GM23338 (cell line): Measurements from ENCODE around the gene HES3. TPM values are rescaled to one million over a fixed set of nuclear protein-coding genes. Genes with fewer than 3 reads are reported as not detected.
A peak's percentile ranks its signal among the peaks of the same experiment; 100 is the strongest.

Experiments
- ATAC-seq: fragments of 200-7000 bp; cut with Tn5 transposase; 3 replicates; pipeline ENCODE4 v1.9.1; 2020
- DNase-seq: peaks from one replicate; pipeline ENCODE4 v3.0.0-alpha.2; 2015; ENCODE audit warnings: low spot score
- H2AFZ ChIP-seq: fragments of 200-600 bp; sonication (generic); 2 replicates; pipeline ENCODE4 v1.8.0; 2016; ENCODE audit warnings: antibody characterized with exemption, mild to moderate bottlenecking, moderate library complexity
- H3F3A ChIP-seq: fragments of 200-600 bp; sonication (generic); replicated peaks from 2 replicates; pipeline ENCODE4 v1.8.0; 2017; ENCODE audit warnings: antibody characterized with exemption, mixed run types, low read depth
- H3K27ac ChIP-seq: fragments of 200-600 bp; sonication (generic); 2 replicates; pipeline ENCODE4 v1.6.1; 2016; ENCODE audit warnings: low read depth
- H3K27me3 ChIP-seq: fragments of 200-600 bp; sonication (generic); 2 replicates; pipeline ENCODE4 v1.8.0; 2016; ENCODE audit warnings: mild to moderate bottlenecking, mixed run types, moderate library complexity; ENCODE audit not compliant: insufficient read depth
- H3K36me3 ChIP-seq: fragments of 200-600 bp; sonication (generic); 2 replicates; pipeline ENCODE4 v1.8.0; 2016; ENCODE audit warnings: mild to moderate bottlenecking; ENCODE audit not compliant: insufficient read depth
- H3K4me1 ChIP-seq: fragments of 200-600 bp; sonication (generic); 2 replicates; pipeline ENCODE4 v1.8.0; 2016; ENCODE audit warnings: mild to moderate bottlenecking, moderate library complexity; ENCODE audit not compliant: insufficient read depth
- H3K4me2 ChIP-seq: fragments of 200-600 bp; sonication (generic); 2 replicates; pipeline ENCODE4 v1.7.1; 2017; ENCODE audit warnings: mixed run types
- H3K4me3 ChIP-seq: fragments of 200-600 bp; sonication (generic); 2 replicates; pipeline ENCODE4 v1.6.1; 2016; ENCODE audit warnings: mixed run types
- H3K79me2 ChIP-seq: fragments of 200-600 bp; sonication (generic); replicated peaks from 2 replicates; pipeline ENCODE4 v1.8.0; 2017; ENCODE audit warnings: mild to moderate bottlenecking; ENCODE audit not compliant: insufficient read depth
- H3K9me2 ChIP-seq: fragments of 200-600 bp; sonication (generic); 2 replicates; pipeline ENCODE4 v1.8.0; 2017; ENCODE audit not compliant: insufficient read depth
- H4K20me1 ChIP-seq: fragments of 200-600 bp; sonication (generic); replicated peaks from 2 replicates; pipeline ENCODE4 v1.8.0; 2017; ENCODE audit warnings: mild to moderate bottlenecking; ENCODE audit not compliant: insufficient read depth
- H3K27ac Mint-ChIP-seq: 2 replicates; pipeline ENCODE4 v1.8.0; 2020; ENCODE audit warnings: inconsistent platforms, mild to moderate bottlenecking, moderate library complexity, mixed read lengths
- H3K27me3 Mint-ChIP-seq: 3 replicates; pipeline ENCODE4 v1.8.0; 2022; ENCODE audit warnings: low read depth, mild to moderate bottlenecking, moderate library complexity, mixed read lengths, inconsistent platforms; ENCODE audit not compliant: insufficient read depth, poor library complexity
- H3K36me3 Mint-ChIP-seq: 3 replicates; pipeline ENCODE4 v1.8.0; 2021; ENCODE audit warnings: low read depth, mild to moderate bottlenecking, inconsistent platforms, moderate library complexity, mixed read lengths
- H3K4me1 Mint-ChIP-seq: 3 replicates; pipeline ENCODE4 v1.8.0; 2020; ENCODE audit warnings: mild to moderate bottlenecking, inconsistent platforms, mixed read lengths
- H3K4me3 Mint-ChIP-seq: 3 replicates; pipeline ENCODE4 v1.8.0; 2021; ENCODE audit warnings: moderate library complexity, mild to moderate bottlenecking, inconsistent platforms, mixed read lengths
- H3K9me3 Mint-ChIP-seq: 3 replicates; pipeline ENCODE4 v1.8.0; 2020; ENCODE audit warnings: moderate library complexity, mild to moderate bottlenecking, inconsistent platforms, mixed read lengths
- CREB1 ChIP-seq: fragments of 250-450 bp; sonication (Bioruptor Pico); IDR thresholded peaks from 2 replicates; pipeline ENCODE4 v1.5.0; 2020; ENCODE audit warnings: low read depth, mild to moderate bottlenecking, moderate library complexity
- CTCF ChIP-seq, 2 experiments: fragments of 200-600 bp in 1 of 2; sonication (generic) in 1 of 2; conservative IDR thresholded peaks; 2 replicates each; pipeline versions ENCODE4 v1.5.1 to v1.6.1; 2016 to 2017; ENCODE audit warnings: antibody characterized with exemption in 2 of 2, low read depth in 2 of 2, mild to moderate bottlenecking in 2 of 2, moderate library complexity in 1 of 2
- EZH2 ChIP-seq: fragments of 200-600 bp; sonication (generic); IDR thresholded peaks from one replicate; pipeline ENCODE4 v1.8.0; 2017; ENCODE audit warnings: antibody characterized with exemption, mild to moderate bottlenecking, low read depth; ENCODE audit not compliant: unreplicated experiment
- JUNB ChIP-seq: IDR thresholded peaks from one replicate; pipeline ENCODE4 v1.6.1; 2016; ENCODE audit warnings: antibody characterized with exemption; ENCODE audit not compliant: unreplicated experiment
- NANOG ChIP-seq: IDR thresholded peaks from 2 replicates; pipeline ENCODE4 v1.6.1; 2016; ENCODE audit warnings: antibody characterized with exemption, borderline replicate concordance
- POLR2AphosphoS5 ChIP-seq: IDR thresholded peaks from 2 replicates; pipeline ENCODE4 v1.6.1; 2016; ENCODE audit warnings: antibody characterized with exemption, low read depth
- REST ChIP-seq: IDR thresholded peaks from one replicate; pipeline ENCODE4 v1.6.1; 2018; ENCODE audit warnings: antibody characterized with exemption; ENCODE audit not compliant: unreplicated experiment
- ZNF114 ChIP-seq: fragments of 250-450 bp; sonication (Bioruptor Pico); IDR thresholded peaks from 2 replicates; pipeline ENCODE4 v1.5.0; 2020; ENCODE audit warnings: mild to moderate bottlenecking, moderate library complexity
- ZNF331 ChIP-seq: fragments of 250-450 bp; sonication (Bioruptor Pico); IDR thresholded peaks from 2 replicates; pipeline ENCODE4 v1.5.0; 2020; ENCODE audit warnings: low read depth, mild to moderate bottlenecking, moderate library complexity
- polyA plus RNA-seq: library from polyadenylated mRNA; unstranded; fragments of >200 nt; fragmentation: Nextera tagmentation; extraction: Ambion mirVana; gene quantifications from 2 replicates; pipeline ENCODE4 v1.2.1, GENCODE V29; 2016
- total RNA-seq: library from RNA; depleted of rRNA; stranded (reverse); fragments of >200 nt; shearing (Covaris generic); gene quantifications from 2 replicates; pipeline ENCODE4 v1.2.3, GENCODE V29; 2014

HES3 gene
- total and polyA plus RNA-seq, 2 experiments from 2014 or later: 7.1 to 50.4 TPM

- H3K4me2 ChIP-seq: peak overlapping the region; percentile 85
- H3K27ac ChIP-seq: no peak overlapping the region
- H3K4me1 ChIP-seq: peaks cover 27% of the 10 kb centered on the region
- Mint-ChIP-seq H3K36me3 (no peaks in the 10 kb centered on the region), H3K27ac (no peak overlapping the region), H3K9me3 (no peaks in the 10 kb centered on the region; the same call in 2 of the 3 replicates), H3K4me3 (peak overlapping the region; percentile 66), H3K4me1 (peaks cover 24% of the 10 kb centered on the region), H3K27me3 (peaks cover 43% of the 10 kb centered on the region)
- ATAC-seq: peak; percentile 14
- peak; percentile 61 for DNase-seq
- H4K20me1 ChIP-seq: no peaks in the 10 kb centered on the region
- peak overlapping the region; percentile 55 for H3K4me3 ChIP-seq
- H2AFZ ChIP-seq: peak overlapping the region; percentile 78
- no peaks in the 10 kb centered on the region for H3K9me2 ChIP-seq
- H3K36me3 ChIP-seq: no peaks in the 10 kb centered on the region
- TF ChIP-seq JUNB: no peak
- peak; percentile 31 to 45 for TF ChIP-seq CTCF (conservative IDR thresholded peaks at IDR 0.05; ENCODE audit: low read depth in 2 of 2)
- 0 out of 2 replicates have a peak, but pooled peaks have one; percentile 38 for TF ChIP-seq CREB1
- TF ChIP-seq ZNF114 (CRISPR knock-in tag): no peak
- no peak for TF ChIP-seq REST
- no peak for TF ChIP-seq ZNF331 (CRISPR knock-in tag)
- TF ChIP-seq POLR2AphosphoS5: peak; percentile 29; the same call in 1 of the 2 replicates
- peak; percentile 5 for TF ChIP-seq EZH2
- TF ChIP-seq NANOG: no peak
- H3K27me3 ChIP-seq: peaks cover 48% of the 10 kb centered on the region
- 0 out of 2 replicates have a peak, but pooled peaks cover 10% of the 10 kb centered on the region for H3F3A ChIP-seq
- H3K79me2 ChIP-seq: no peaks in the 10 kb centered on the region
Measured at GRCh38 chr1:6208723-6209660, 35.0 kb upstream of the HES3 start.
